GM18873 (cell line): Measurements from ENCODE around the gene YAE1.

Experiments
- ATAC-seq: cut with Tn5 transposase; IDR thresholded peaks from one replicate; pipeline ENCODE4 v1.9.1; 2021; ENCODE audit warnings: mild to moderate bottlenecking, moderate library complexity, moderate number of reproducible peaks; ENCODE audit not compliant: unreplicated experiment, low FRiP score

Gene YAE1

GRCh38 chr7:39553436-39553835 lies 12.8 kb upstream of the YAE1 start:
- ATAC-seq = no peak

- no peak for ATAC-seq
These were observed 11.5 kb upstream of the YAE1 start for GRCh38 chr7:39554583-39555165.

- no peak for ATAC-seq
These were observed 9.0 kb upstream of the YAE1 start for GRCh38 chr7:39557222-39557621.

- ATAC-seq = no peak
These were observed 8.3 kb upstream of the YAE1 start for GRCh38 chr7:39557911-39558310.

- no peak for ATAC-seq
These were observed 5.8 kb upstream of the YAE1 start for GRCh38 chr7:39560408-39560807.

- ATAC-seq = no peak
These were observed 5.2 kb upstream of the YAE1 start for GRCh38 chr7:39560997-39561396.

GRCh38 chr7:39565538-39565937 lies 666 bp upstream of the YAE1 start:
- no peak for ATAC-seq

GRCh38 chr7:39567294-39567693 lies 1.1 kb downstream of the YAE1 start:
- no peak for ATAC-seq

GRCh38 chr7:39574673-39575349 lies 8.6 kb downstream of the YAE1 start:
- ATAC-seq = no peak

GRCh38 chr7:39577229-39577874 lies 11.1 kb downstream of the YAE1 start:
- no peak for ATAC-seq

GRCh38 chr7:39580149-39580874 lies 14.1 kb downstream of the YAE1 start:
- peak; percentile 85 for ATAC-seq

GRCh38 chr7:39582536-39582935 lies 16.3 kb downstream of the YAE1 start:
- no peak for ATAC-seq

- no peak for ATAC-seq
These were observed 17.3 kb downstream of the YAE1 start for GRCh38 chr7:39583539-39583938.

- no peak for ATAC-seq
These were observed 21.2 kb downstream of the YAE1 start for GRCh38 chr7:39587393-39587792.

- no peak for ATAC-seq
These were observed 22.2 kb downstream of the YAE1 start for GRCh38 chr7:39588416-39588815.

GRCh38 chr7:39589323-39590111 lies 23.3 kb downstream of the YAE1 start:
- peak; percentile 93 for ATAC-seq

GRCh38 chr7:39592586-39592985 lies 26.4 kb downstream of the YAE1 start:
- no peak for ATAC-seq

GRCh38 chr7:39594988-39595620 lies 28.9 kb downstream of the YAE1 start:
- no peak for ATAC-seq

GRCh38 chr7:39602351-39602750 lies 36.1 kb downstream of the YAE1 start:
- ATAC-seq = no peak

GRCh38 chr7:39603924-39604323 lies 37.7 kb downstream of the YAE1 start:
- ATAC-seq = no peak
